Measurements from ENCODE around the gene GABBR2. TPM values are rescaled to one million over a fixed set of nuclear protein-coding genes. Genes with fewer than 3 reads are reported as not detected.

GABBR2 gene
- total RNA-seq, 2 donors from 2014 or later = not detected

DNA sequence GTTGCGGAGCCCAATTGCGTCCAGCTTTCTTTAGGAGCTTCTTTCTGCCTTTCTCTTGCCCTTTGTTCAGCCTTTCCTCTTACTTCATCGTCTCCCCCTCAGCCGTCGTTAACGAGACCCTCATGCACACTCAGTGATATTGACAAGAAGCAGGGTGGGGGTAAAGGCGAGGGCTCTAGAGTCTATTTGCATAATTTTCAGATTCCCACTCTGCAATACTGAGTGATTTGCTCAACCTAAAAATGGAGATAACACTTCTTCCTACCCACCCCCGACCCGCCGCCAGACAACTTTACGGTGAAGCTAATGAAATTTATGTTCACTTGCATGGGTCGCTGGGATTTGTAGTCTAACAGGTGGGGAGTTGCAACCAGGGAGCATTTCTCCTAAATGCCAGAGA is 452.0 kb downstream of the GABBR2 start:
- H3K4me1 Mint-ChIP-seq = peaks cover 16% of the 10 kb centered on the region
- H3K27ac Mint-ChIP-seq = peak overlapping the region; percentile 89
- H3K4me3 Mint-ChIP-seq = peak overlapping the region; percentile 93
- H3K36me3 Mint-ChIP-seq (ENCODE audit: low read depth) = no peaks in the 10 kb centered on the region
- H3K9me3 Mint-ChIP-seq = no peaks in the 10 kb centered on the region
- H3K27me3 Mint-ChIP-seq = no peaks in the 10 kb centered on the region
- no peak for ATAC-seq (replicated peaks)

GRCh38 chr9:98255578-98256296 is 453.0 kb downstream of the GABBR2 start, which contains the start of gene TBC1D2:
TBC1D2 (minus strand) TSS chr9:98255649; CDS start chr9:98255541, 108 bp downstream.
- Mint-ChIP-seq H3K4me1 (peaks cover 16% of the 10 kb centered on the region), H3K9me3 (no peaks in the 10 kb centered on the region), H3K27ac (peak within 1 kb of the TSS; percentile 89), H3K4me3 (peak within 1 kb of the TSS; percentile 93), H3K27me3 (no peaks in the 10 kb centered on the region), H3K36me3 (ENCODE audit: low read depth) (no peaks in the 10 kb centered on the region)
- peak; percentile 93 for ATAC-seq (replicated peaks)

DNA sequence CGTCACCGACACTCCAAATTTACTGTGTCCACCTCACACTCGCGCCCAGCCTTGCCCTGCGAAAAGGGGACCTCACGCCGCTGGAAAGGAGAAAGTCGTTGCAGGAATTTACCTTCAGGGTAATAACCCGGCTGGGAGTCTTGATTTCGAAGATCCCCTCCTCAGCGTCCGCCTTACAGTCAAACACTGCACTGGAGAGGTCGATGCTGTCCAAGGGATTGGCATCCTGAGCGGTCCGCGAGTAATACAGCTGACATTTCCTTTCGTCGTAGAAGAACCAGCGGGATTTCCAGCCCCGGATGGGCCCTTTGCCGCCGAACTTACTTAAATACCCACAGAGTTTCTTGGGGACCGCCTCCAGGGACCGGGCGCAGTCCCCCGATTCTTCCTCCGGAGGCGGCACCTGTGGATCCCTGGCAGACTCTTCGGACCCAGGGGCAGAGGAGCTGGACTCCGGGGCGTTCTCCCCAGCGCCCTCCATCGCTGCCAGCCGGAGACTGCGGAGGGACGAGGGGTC is 453.6 kb downstream of the GABBR2 start:
- H3K4me1 Mint-ChIP-seq = peaks cover 18% of the 10 kb centered on the region
- H3K27me3 Mint-ChIP-seq = no peaks in the 10 kb centered on the region
- peak; percentile 36 for ATAC-seq (replicated peaks)
- peak overlapping the region; percentile 89 for H3K27ac Mint-ChIP-seq
- H3K4me3 Mint-ChIP-seq = peak overlapping the region; percentile 93
- H3K36me3 Mint-ChIP-seq (ENCODE audit: low read depth) = no peaks in the 10 kb centered on the region
- no peaks in the 10 kb centered on the region for H3K9me3 Mint-ChIP-seq

- Mint-ChIP-seq H3K36me3 (ENCODE audit: low read depth) (no peaks in the 10 kb centered on the region), H3K27me3 (no peaks in the 10 kb centered on the region), H3K27ac (peak overlapping the region; percentile 89), H3K4me1 (peaks cover 24% of the 10 kb centered on the region), H3K4me3 (peak overlapping the region; percentile 93), H3K9me3 (no peaks in the 10 kb centered on the region)
- no peak for ATAC-seq (replicated peaks)
These were observed 454.3 kb downstream of the GABBR2 start for GRCh38 chr9:98254228-98255060.

DNA sequence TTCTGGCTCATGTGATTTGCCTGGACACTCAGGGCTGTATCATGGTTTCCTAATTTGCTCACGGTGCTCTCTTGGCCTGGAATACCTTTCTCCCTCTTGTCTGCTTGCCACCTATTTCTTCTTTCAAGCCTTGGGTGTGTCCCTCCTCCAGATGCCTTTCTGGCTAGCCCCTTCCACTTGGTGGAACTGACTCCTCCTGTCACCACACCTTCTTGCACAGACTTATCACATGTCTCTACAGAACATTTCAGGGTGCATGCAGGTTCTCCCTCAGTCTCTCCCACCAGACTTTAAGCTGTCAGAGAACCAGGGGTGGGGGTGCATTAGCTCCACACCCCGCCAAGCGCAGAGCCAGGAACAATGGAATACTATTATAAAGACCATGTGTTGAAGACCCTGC is 455.2 kb downstream of the GABBR2 start:
- H3K27ac Mint-ChIP-seq = peak overlapping the region; percentile 74

DNA sequence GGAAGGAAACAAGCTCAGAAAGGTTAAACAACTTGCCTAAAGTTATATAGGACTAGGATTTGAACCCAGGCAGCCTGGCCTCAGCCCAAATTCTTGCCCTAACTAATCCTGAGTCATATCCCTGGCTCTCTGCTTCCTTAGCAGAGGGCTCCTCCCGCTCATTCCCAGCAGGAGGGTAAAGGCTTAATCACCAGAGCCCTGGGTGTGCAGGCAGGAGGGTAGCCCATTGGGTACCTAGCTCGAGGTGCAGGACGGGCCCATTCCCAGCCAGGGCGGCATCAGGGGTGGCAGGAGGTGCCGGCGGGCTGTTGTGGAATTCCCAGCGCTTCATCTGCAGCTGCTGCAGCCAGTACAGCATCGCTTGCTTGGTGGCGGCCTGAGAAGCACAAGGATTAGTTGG is 457.2 kb downstream of the GABBR2 start:
- no peak overlapping the region for H3K27ac Mint-ChIP-seq
- peaks cover 34% of the 10 kb centered on the region for H3K4me1 Mint-ChIP-seq
- H3K27me3 Mint-ChIP-seq = no peaks in the 10 kb centered on the region
- H3K9me3 Mint-ChIP-seq = no peaks in the 10 kb centered on the region
- H3K36me3 Mint-ChIP-seq (ENCODE audit: low read depth) = no peaks in the 10 kb centered on the region
- no peak for ATAC-seq (replicated peaks)
- no peak overlapping the region for H3K4me3 Mint-ChIP-seq

More for the DNA sequence above, 455.2 kb downstream of the GABBR2 start:
- Mint-ChIP-seq H3K36me3 (ENCODE audit: low read depth) (no peaks in the 10 kb centered on the region), H3K9me3 (no peaks in the 10 kb centered on the region), H3K27me3 (no peaks in the 10 kb centered on the region), H3K4me1 (peaks cover 30% of the 10 kb centered on the region), H3K4me3 (peak overlapping the region; percentile 93)
- ATAC-seq (replicated peaks) = no peak

GRCh38 chr9:98249771-98250170 is 459.0 kb downstream of the GABBR2 start:
- H3K9me3 Mint-ChIP-seq = no peaks in the 10 kb centered on the region
- H3K4me3 Mint-ChIP-seq = no peak overlapping the region
- ATAC-seq (replicated peaks) = no peak
- no peaks in the 10 kb centered on the region for H3K27me3 Mint-ChIP-seq
- H3K27ac Mint-ChIP-seq = peak overlapping the region; percentile 2
- no peaks in the 10 kb centered on the region for H3K36me3 Mint-ChIP-seq (ENCODE audit: low read depth)
- peaks cover 34% of the 10 kb centered on the region for H3K4me1 Mint-ChIP-seq

DNA sequence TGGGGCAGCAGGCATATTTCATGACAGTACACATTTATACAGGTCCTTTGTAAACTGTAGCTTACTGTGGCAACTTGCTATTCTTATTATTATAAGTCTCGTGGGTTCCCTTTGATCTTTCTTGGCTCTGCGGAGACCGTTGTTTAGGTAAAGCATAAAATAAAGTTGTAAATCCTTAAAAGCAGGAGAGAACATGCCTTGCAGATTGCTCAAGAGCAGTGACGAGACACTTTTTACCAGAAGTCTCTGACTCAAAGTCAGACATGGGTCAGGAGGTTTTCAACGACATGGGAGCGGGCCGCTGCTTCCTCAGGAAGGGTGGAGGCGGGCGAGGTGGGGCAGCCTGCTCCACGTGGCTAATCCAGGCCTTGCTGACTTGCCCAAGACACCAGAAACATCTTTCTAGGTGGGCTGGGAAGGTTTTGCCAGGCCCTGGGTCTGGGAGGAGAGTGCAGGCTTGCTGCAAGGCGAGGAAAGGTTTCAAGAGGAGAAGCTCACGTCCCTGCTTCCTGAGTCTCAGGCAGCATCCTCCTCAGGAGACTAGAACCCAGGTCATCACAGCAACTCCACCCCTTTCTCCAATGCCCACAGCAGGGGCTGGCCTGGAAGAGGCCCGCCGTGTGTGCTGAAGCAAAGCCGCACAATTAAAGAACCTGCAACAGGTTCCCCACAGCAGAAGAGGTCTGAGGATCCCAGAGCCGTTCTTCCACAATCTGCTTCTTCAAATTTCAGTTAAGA is 459.8 kb downstream of the GABBR2 start:
- H3K9me3 Mint-ChIP-seq = no peaks in the 10 kb centered on the region
- H3K27ac Mint-ChIP-seq = peak overlapping the region; percentile 90
- H3K4me1 Mint-ChIP-seq = peaks cover 28% of the 10 kb centered on the region
- no peaks in the 10 kb centered on the region for H3K36me3 Mint-ChIP-seq (ENCODE audit: low read depth)
- H3K27me3 Mint-ChIP-seq = no peaks in the 10 kb centered on the region
- peak overlapping the region; percentile 77 for H3K4me3 Mint-ChIP-seq
- peak; percentile 78 for ATAC-seq (replicated peaks)

DNA sequence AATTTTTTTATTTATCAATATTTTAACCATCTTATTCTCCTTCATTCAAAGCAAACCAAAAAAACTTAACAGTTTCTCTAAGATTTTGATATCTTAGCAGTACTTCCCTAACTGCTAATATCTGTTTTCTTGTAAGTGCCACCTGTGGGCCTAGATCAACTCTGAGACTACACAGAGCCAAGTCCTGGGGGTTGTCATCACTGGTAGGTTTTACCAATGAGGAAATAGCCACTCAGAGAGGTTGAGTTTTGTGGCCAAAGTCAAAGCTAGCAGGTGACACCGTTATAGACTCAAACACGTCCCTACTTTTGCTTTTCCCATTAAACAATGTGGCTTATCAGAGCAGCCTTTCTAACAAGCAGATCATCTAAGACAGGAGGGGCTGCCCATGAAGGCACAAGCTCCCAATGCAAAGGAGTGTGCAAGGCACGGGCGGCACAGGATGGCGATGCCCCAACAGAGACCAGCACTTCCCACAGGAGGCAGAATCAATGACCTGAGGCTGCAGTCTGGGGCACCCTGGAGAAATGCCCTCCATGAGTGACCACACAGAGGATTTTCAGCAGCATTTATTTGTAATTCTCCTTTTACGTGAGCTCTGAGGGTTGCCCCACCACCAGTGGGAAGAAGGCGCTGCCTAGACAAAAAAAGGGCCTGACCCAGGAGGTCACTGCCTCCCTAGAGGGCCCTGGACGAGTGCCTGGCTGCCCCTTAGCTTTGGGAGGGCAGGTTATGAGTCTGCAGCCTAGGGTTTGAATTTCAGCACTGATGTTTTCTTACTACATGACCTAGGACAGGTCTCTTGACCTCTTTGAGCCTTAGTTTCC is 460.7 kb downstream of the GABBR2 start:
- Mint-ChIP-seq H3K4me1 (peaks cover 20% of the 10 kb centered on the region), H3K36me3 (ENCODE audit: low read depth) (no peaks in the 10 kb centered on the region), H3K9me3 (no peaks in the 10 kb centered on the region), H3K4me3 (peak overlapping the region; percentile 77), H3K27ac (peak overlapping the region; percentile 90), H3K27me3 (no peaks in the 10 kb centered on the region)
- ATAC-seq (replicated peaks) = no peak

DNA sequence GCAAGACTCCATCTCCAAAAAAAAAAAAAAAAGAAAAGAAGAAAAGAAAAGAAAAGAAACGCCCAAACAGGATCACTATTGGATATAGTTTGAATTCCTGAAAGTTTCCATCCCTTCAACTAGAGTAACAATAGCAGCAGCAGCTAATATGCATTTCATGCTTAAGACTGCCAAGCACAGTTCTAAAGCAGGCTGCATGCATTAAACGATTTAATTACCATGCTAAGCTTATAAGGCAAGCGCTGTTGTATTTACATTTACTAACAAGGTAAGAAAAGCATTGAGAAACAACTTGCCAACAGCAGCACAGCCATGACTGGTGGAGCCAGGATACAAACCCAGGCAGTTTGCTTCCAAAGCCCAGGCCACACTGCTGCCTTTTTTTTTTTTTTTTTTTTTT is 466.3 kb downstream of the GABBR2 start:
- no peaks in the 10 kb centered on the region for H3K4me1 Mint-ChIP-seq
- H3K9me3 Mint-ChIP-seq = no peaks in the 10 kb centered on the region
- no peaks in the 10 kb centered on the region for H3K27me3 Mint-ChIP-seq
- no peak overlapping the region for H3K4me3 Mint-ChIP-seq
- H3K36me3 Mint-ChIP-seq (ENCODE audit: low read depth) = peaks cover 12% of the 10 kb centered on the region
- H3K27ac Mint-ChIP-seq = no peak overlapping the region
- ATAC-seq (replicated peaks) = no peak

- Mint-ChIP-seq H3K27me3 (no peaks in the 10 kb centered on the region), H3K9me3 (no peaks in the 10 kb centered on the region), H3K4me3 (no peak overlapping the region), H3K4me1 (no peaks in the 10 kb centered on the region), H3K36me3 (ENCODE audit: low read depth) (peaks cover 14% of the 10 kb centered on the region), H3K27ac (no peak overlapping the region)
- ATAC-seq (replicated peaks) = no peak
These were observed 467.1 kb downstream of the GABBR2 start for GRCh38 chr9:98241357-98242300.

DNA sequence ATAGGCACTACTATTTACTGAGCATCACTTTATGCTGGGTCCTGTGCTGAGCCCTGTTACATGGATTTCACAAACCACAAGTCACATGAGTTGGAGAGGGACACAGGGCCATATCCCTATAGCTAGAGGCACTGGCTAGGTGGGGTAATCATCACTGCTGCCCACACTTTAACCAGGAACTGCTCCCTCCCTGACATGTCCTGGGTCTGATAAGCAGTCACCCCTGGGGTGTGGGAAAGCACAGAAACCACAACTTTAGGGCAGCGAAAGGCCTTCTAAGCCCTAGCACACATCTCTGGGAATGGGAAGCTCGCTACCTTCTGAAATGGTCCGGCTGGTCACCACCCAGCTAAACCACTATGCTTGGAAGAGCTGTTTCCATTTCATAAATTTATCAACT is 468.3 kb downstream of the GABBR2 start:
- Mint-ChIP-seq H3K27me3 (no peaks in the 10 kb centered on the region), H3K9me3 (no peaks in the 10 kb centered on the region), H3K36me3 (ENCODE audit: low read depth) (peaks cover 17% of the 10 kb centered on the region), H3K27ac (no peak overlapping the region), H3K4me1 (no peaks in the 10 kb centered on the region), H3K4me3 (no peak overlapping the region)
- no peak for ATAC-seq (replicated peaks)

All from activated T-helper 17 cell treated with anti-CD3 and anti-CD28 coated beads, Interleukin-2, amount 50 U/mL, for 72 hours (primary cell).